Measurements from ENCODE around the gene ETDB.

ETDB gene

DNA sequence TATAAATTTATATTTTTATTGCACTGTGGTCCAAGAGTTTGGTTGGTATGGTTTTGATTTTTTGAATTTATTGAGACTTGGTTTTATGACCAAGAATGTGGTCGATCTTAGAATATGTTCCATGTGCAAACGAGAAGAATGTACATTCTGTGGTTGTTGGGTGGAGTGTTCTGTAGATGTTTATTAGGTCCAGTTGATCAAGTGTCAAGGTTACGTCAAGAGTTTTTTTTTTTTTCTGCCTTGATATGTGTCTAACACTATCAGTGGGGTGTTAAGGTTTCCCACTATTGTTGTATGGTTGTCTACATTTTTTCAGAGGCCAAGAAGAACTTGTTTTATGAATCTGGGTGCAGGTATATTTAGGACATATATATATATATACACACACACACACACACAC lies 10.8 kb downstream of the ETDB start:
- TF ChIP-seq SIN3A (IDR thresholded peaks at IDR 0.05; ENCODE audit: borderline replicate concordance, insufficient read depth, low read length) (no peak), POLR2AphosphoS5 (IDR thresholded peaks at IDR 0.05; ENCODE audit: low read depth, low read length) (no peak), TAF1 (IDR thresholded peaks at IDR 0.05; ENCODE audit: borderline replicate concordance, insufficient read depth, low read length) (no peak), FOXP2 (optimal IDR thresholded peaks at IDR 0.05; ENCODE audit: borderline replicate concordance, extremely low read depth, extremely low read length, insufficient read depth) (no peak)
- TF ChIP-seq, protein P1, sequence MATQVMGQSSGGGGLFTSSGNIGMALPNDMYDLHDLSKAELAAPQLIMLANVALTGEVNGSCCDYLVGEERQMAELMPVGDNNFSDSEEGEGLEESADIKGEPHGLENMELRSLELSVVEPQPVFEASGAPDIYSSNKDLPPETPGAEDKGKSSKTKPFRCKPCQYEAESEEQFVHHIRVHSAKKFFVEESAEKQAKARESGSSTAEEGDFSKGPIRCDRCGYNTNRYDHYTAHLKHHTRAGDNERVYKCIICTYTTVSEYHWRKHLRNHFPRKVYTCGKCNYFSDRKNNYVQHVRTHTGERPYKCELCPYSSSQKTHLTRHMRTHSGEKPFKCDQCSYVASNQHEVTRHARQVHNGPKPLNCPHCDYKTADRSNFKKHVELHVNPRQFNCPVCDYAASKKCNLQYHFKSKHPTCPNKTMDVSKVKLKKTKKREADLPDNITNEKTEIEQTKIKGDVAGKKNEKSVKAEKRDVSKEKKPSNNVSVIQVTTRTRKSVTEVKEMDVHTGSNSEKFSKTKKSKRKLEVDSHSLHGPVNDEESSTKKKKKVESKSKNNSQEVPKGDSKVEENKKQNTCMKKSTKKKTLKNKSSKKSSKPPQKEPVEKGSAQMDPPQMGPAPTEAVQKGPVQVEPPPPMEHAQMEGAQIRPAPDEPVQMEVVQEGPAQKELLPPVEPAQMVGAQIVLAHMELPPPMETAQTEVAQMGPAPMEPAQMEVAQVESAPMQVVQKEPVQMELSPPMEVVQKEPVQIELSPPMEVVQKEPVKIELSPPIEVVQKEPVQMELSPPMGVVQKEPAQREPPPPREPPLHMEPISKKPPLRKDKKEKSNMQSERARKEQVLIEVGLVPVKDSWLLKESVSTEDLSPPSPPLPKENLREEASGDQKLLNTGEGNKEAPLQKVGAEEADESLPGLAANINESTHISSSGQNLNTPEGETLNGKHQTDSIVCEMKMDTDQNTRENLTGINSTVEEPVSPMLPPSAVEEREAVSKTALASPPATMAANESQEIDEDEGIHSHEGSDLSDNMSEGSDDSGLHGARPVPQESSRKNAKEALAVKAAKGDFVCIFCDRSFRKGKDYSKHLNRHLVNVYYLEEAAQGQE (IDR thresholded peaks at IDR 0.05; ENCODE audit: insufficient read depth in 1 of 2, low read depth in 2 of 2, low read length in 2 of 2): no peak

GRCh38 chrX:135099493-135099783 lies 20.9 kb downstream of the ETDB start:
- TF ChIP-seq, protein P1 (IDR thresholded peaks at IDR 0.05; ENCODE audit: insufficient read depth in 1 of 2, low read depth in 2 of 2, low read length in 2 of 2): no peak
- TF ChIP-seq POLR2AphosphoS5 (IDR thresholded peaks at IDR 0.05; ENCODE audit: low read depth, low read length) (no peak), TAF1 (IDR thresholded peaks at IDR 0.05; ENCODE audit: borderline replicate concordance, insufficient read depth, low read length) (no peak), SIN3A (IDR thresholded peaks at IDR 0.05; ENCODE audit: borderline replicate concordance, insufficient read depth, low read length) (no peak), FOXP2 (optimal IDR thresholded peaks at IDR 0.05; ENCODE audit: borderline replicate concordance, extremely low read depth, extremely low read length, insufficient read depth) (no peak)

- no peak for TF ChIP-seq SIN3A (IDR thresholded peaks at IDR 0.05; ENCODE audit: borderline replicate concordance, insufficient read depth, low read length)
- TF ChIP-seq FOXP2 (optimal IDR thresholded peaks at IDR 0.05; ENCODE audit: borderline replicate concordance, extremely low read depth, extremely low read length, insufficient read depth): no peak
- no peak for TF ChIP-seq TAF1 (IDR thresholded peaks at IDR 0.05; ENCODE audit: borderline replicate concordance, insufficient read depth, low read length)
- no peak for TF ChIP-seq POLR2AphosphoS5 (IDR thresholded peaks at IDR 0.05; ENCODE audit: low read depth, low read length)
These were observed 24.6 kb downstream of the ETDB start for GRCh38 chrX:135095715-135096114.

GRCh38 chrX:135094726-135095125 lies 25.6 kb downstream of the ETDB start:
- no peak for TF ChIP-seq SIN3A (IDR thresholded peaks at IDR 0.05; ENCODE audit: borderline replicate concordance, insufficient read depth, low read length)
- TF ChIP-seq TAF1 (IDR thresholded peaks at IDR 0.05; ENCODE audit: borderline replicate concordance, insufficient read depth, low read length): no peak
- no peak for TF ChIP-seq POLR2AphosphoS5 (IDR thresholded peaks at IDR 0.05; ENCODE audit: low read depth, low read length)
- TF ChIP-seq, protein P1 (IDR thresholded peaks at IDR 0.05; ENCODE audit: insufficient read depth in 1 of 2, low read depth in 2 of 2, low read length in 2 of 2): no peak
- TF ChIP-seq FOXP2 (optimal IDR thresholded peaks at IDR 0.05; ENCODE audit: borderline replicate concordance, extremely low read depth, extremely low read length, insufficient read depth): no peak

DNA sequence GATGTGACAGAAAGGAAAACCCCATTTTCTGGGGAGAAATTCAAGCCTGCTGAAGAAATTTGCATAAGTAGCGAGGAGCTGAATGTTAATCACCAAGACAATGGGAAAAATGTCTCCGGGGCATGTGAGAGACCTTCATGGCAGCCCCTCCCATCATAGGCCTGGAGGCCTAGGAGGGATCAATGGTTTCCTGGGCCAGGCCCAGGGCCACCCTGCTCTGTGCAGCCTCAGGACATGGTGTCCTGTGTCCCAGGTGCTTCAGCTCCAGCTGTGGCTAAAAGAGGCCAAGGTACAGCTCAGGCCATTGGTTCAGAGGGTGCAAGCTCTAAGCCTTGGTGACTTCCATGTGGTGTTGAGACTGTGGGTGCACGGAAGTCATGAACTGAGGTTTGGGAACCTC lies 31.2 kb downstream of the ETDB start:
- no peak for TF ChIP-seq POLR2AphosphoS5 (IDR thresholded peaks at IDR 0.05; ENCODE audit: low read depth, low read length)
- TF ChIP-seq TAF1 (IDR thresholded peaks at IDR 0.05; ENCODE audit: borderline replicate concordance, insufficient read depth, low read length): no peak
- TF ChIP-seq FOXP2 (optimal IDR thresholded peaks at IDR 0.05; ENCODE audit: borderline replicate concordance, extremely low read depth, extremely low read length, insufficient read depth): no peak
- TF ChIP-seq SIN3A (IDR thresholded peaks at IDR 0.05; ENCODE audit: borderline replicate concordance, insufficient read depth, low read length): no peak
- TF ChIP-seq, protein P1 (IDR thresholded peaks at IDR 0.05; ENCODE audit: insufficient read depth in 1 of 2, low read depth in 2 of 2, low read length in 2 of 2): no peak

All from PFSK-1 (cell line).